ENCODE results near the gene BLOC1S2. TPM values are rescaled to one million over a fixed set of nuclear protein-coding genes. Genes with fewer than 3 reads are reported as not detected.
"Not testable (repeated sequence)": the region's sequence is repeated elsewhere in the genome, so short reads cannot be mapped to it uniquely, and the experiment has no call there.

BLOC1S2 gene
- total and polyA plus RNA-seq, 5 donors from 2014 or later = 58.4 to 104 (median 80.2) TPM

DNA sequence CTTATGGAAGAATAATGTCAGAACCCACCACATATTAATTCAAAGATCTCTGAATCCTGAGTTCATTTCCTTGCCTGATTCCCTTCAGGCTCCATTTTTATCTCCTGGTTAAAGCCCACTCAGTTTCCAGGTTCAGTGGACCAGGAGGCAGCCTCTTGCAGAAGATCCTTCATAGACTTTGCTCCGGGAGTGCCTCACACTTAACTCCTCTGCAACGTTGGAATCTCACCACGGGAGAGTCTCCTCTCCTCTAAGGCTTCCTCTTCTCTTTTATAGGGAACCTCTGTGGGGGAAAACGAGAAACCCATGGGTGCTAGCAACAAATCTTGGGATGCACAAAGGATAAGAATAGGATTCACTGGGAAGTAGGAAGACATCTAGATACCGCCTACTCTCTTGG, 1.7 kb upstream of the BLOC1S2 start:
- Histone ChIP-seq H3K4me1 (ENCODE audit: control insufficient read depth, insufficient read depth, low read length, poor library complexity, severe bottlenecking) (peaks cover 19% of the 10 kb centered on the region), H3K27ac (ENCODE audit: insufficient read depth, low read length, poor library complexity, severe bottlenecking) (no peak overlapping the region), H3K4me3 (ENCODE audit: low read depth, low read length) (no peak overlapping the region), H3K36me3 (ENCODE audit: control insufficient read depth, insufficient read depth, low read length) (peaks cover 4% of the 10 kb centered on the region), H3K9me3 (ENCODE audit: control insufficient read depth in 2 of 2, low read length in 2 of 2) (no peaks in the 10 kb centered on the region), H3K27me3 (ENCODE audit: control insufficient read depth, insufficient read depth, low read length) (no peaks in the 10 kb centered on the region)
- no peaks in the 10 kb centered on the region for H3K27me3 Mint-ChIP-seq
- peaks cover 0 to 2% (median 0%) of the 10 kb centered on the region in 7 donors for H3K9me3 Mint-ChIP-seq
- peaks cover 14 to 39% (median 18%) of the 10 kb centered on the region in 4 donors for H3K4me1 Mint-ChIP-seq
- ATAC-seq (ENCODE audit: low read depth in 2 of 2) = no peak
- no peak for DNase-seq
- peak overlapping the region in 1 of 3 donors; percentile 97 for H3K27ac Mint-ChIP-seq
- H3K36me3 Mint-ChIP-seq = peaks cover 13% of the 10 kb centered on the region
- H3K4me3 Mint-ChIP-seq = peak overlapping the region; percentile 62 to 99 (median 99)

DNA sequence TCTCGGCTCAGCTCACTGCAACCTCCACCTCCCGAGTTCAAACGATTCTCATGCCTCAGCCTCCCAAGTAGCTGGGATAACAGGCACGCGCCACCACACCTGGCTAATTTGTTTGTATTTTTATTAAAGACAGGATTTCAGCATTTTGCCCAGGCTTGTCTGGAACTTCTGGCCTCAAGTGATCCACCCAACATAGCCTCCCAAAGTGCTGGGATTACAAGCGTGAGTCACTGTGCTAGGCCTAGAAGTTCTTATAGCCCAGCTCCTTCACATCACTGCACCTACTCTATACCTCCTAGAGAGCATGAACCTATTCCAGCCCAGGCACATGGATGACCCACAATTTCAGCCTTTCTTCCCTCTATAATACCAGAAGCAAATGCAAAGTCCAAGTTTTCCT, 1.3 kb upstream of the BLOC1S2 start:
- ATAC-seq (ENCODE audit: low read depth in 2 of 2) = no peak
- H3K27ac Mint-ChIP-seq = peak overlapping the region in 1 of 3 donors; percentile 97

DNA sequence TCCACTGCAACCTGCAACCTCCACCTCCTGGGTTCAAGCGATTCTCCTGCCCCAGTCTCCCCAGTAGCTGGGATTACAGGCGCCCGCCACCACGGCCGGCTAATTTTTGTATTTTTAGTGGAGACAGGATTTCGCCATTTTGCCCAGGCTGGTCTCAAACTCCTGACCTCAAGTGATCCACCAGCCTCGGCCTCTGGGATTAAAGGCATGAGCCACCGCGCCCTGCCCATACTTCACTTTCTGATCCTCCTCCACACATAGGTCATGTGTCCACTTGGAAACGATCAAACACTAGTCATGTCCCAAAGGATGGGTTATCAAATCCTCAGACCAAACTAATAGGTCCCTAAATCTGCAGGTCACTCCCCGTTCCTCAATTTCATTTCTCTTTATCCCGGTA, 1.2 kb downstream of the BLOC1S2 start:
- not testable (repeated sequence) for H3K9me3 Mint-ChIP-seq; DNase-seq; H3K9me3 ChIP-seq (ENCODE audit: control insufficient read depth in 2 of 2, low read length in 2 of 2); ATAC-seq (ENCODE audit: low read depth in 2 of 2); H3K27me3 Mint-ChIP-seq; H3K27me3 ChIP-seq (ENCODE audit: control insufficient read depth, insufficient read depth, low read length)
- peak overlapping the region; percentile 88 for H3K27ac ChIP-seq (ENCODE audit: insufficient read depth, low read length, poor library complexity, severe bottlenecking)
- peak overlapping the region; percentile 96 to 99 (median 99) for H3K4me3 Mint-ChIP-seq
- peaks cover 17% of the 10 kb centered on the region for H3K36me3 Mint-ChIP-seq
- peaks cover 19 to 42% (median 23%) of the 10 kb centered on the region in 4 donors for H3K4me1 Mint-ChIP-seq
- peak overlapping the region; percentile 92 for H3K4me3 ChIP-seq (ENCODE audit: low read depth, low read length)
- H3K36me3 ChIP-seq (ENCODE audit: control insufficient read depth, insufficient read depth, low read length) = peaks cover 20% of the 10 kb centered on the region
- H3K4me1 ChIP-seq (ENCODE audit: control insufficient read depth, insufficient read depth, low read length, poor library complexity, severe bottlenecking) = peaks cover 25% of the 10 kb centered on the region
- peak overlapping the region; percentile 14 to 99 (median 97) for H3K27ac Mint-ChIP-seq

More for the DNA sequence above, 1.3 kb upstream of the BLOC1S2 start:
- H3K36me3 ChIP-seq (ENCODE audit: control insufficient read depth, insufficient read depth, low read length) = peaks cover 5% of the 10 kb centered on the region
- peak overlapping the region; percentile 62 to 99 (median 99) for H3K4me3 Mint-ChIP-seq
- H3K4me1 ChIP-seq (ENCODE audit: control insufficient read depth, insufficient read depth, low read length, poor library complexity, severe bottlenecking) = peaks cover 23% of the 10 kb centered on the region
- no peak overlapping the region for H3K4me3 ChIP-seq (ENCODE audit: low read depth, low read length)
- H3K27me3 ChIP-seq (ENCODE audit: control insufficient read depth, insufficient read depth, low read length) = no peaks in the 10 kb centered on the region
- peaks cover 0 to 2% (median 0%) of the 10 kb centered on the region in 7 donors for H3K9me3 Mint-ChIP-seq
- no peaks in the 10 kb centered on the region for H3K9me3 ChIP-seq (ENCODE audit: control insufficient read depth in 2 of 2, low read length in 2 of 2)
- no peaks in the 10 kb centered on the region for H3K27me3 Mint-ChIP-seq
- peaks cover 14 to 39% (median 18%) of the 10 kb centered on the region in 4 donors for H3K4me1 Mint-ChIP-seq
- H3K36me3 Mint-ChIP-seq = peaks cover 13% of the 10 kb centered on the region
- no peak overlapping the region for H3K27ac ChIP-seq (ENCODE audit: insufficient read depth, low read length, poor library complexity, severe bottlenecking)
- DNase-seq = no peak

DNA sequence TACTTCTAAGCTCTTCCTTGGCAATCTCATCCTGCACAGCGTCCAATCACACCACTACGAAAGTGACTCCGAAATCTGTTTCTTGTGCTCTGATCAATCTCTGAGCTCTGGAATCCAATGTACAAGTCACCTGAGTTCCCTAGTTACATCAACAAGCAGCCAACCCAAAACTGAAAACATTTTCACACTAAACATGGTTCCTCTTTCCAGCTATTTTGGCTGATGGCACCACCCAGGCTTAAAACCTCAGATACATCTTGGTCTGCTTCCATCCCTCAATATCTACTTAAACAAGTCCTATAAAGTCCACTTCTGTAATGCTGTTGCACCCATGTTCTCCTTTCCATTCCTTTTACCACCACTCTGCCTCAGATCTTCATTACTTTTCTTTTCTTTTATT, 3.6 kb downstream of the BLOC1S2 start:
- H3K4me1 ChIP-seq (ENCODE audit: control insufficient read depth, insufficient read depth, low read length, poor library complexity, severe bottlenecking) = peaks cover 25% of the 10 kb centered on the region

DNA sequence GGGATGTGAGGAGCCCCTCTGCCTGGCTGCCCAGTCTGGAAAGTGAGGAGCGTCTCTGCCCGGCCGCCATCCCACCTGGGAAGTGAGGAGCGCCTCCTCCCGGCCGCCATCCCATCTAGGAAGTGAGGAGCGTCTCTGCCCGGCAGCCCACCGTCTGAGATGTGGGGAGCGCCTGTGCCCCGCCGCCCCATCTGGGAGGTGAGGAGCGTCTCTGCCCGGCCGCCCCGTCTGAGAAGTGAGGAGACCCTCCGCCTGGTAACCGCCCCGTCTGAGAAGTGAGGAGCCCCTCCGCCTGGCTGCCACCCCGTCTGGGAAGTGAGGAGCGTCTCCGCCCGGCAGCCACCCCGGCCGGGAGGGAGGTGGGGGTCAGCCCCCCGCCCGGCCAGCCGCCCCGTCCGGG, 9.5 kb downstream of the BLOC1S2 start:
- H3K27ac Mint-ChIP-seq; H3K9me3 Mint-ChIP-seq; H3K4me1 ChIP-seq (ENCODE audit: control insufficient read depth, insufficient read depth, low read length, poor library complexity, severe bottlenecking); ATAC-seq (ENCODE audit: low read depth in 2 of 2); H3K4me3 ChIP-seq (ENCODE audit: low read depth, low read length); DNase-seq; H3K27me3 Mint-ChIP-seq; H3K27ac ChIP-seq (ENCODE audit: insufficient read depth, low read length, poor library complexity, severe bottlenecking); H3K9me3 ChIP-seq (ENCODE audit: control insufficient read depth in 2 of 2, low read length in 2 of 2); H3K27me3 ChIP-seq (ENCODE audit: control insufficient read depth, insufficient read depth, low read length); H3K4me1 Mint-ChIP-seq; H3K4me3 Mint-ChIP-seq: not testable (repeated sequence)
- H3K36me3 ChIP-seq (ENCODE audit: control insufficient read depth, insufficient read depth, low read length) = peaks cover 39% of the 10 kb centered on the region
- peaks cover 21% of the 10 kb centered on the region for H3K36me3 Mint-ChIP-seq

More for the DNA sequence above, 3.6 kb downstream of the BLOC1S2 start:
- Mint-ChIP-seq H3K27ac (no peak overlapping the region), H3K27me3 (no peaks in the 10 kb centered on the region), H3K9me3 (peaks cover 0 to 2% (median 0%) of the 10 kb centered on the region in 7 donors), H3K4me3 (no peak overlapping the region), H3K4me1 (peaks cover 19 to 42% (median 23%) of the 10 kb centered on the region in 4 donors), H3K36me3 (peaks cover 24% of the 10 kb centered on the region)
- no peak for ATAC-seq (ENCODE audit: low read depth in 2 of 2)
- H3K4me3 ChIP-seq (ENCODE audit: low read depth, low read length) = no peak overlapping the region
- no peaks in the 10 kb centered on the region for H3K27me3 ChIP-seq (ENCODE audit: control insufficient read depth, insufficient read depth, low read length)
- DNase-seq = no peak
- peaks cover 37% of the 10 kb centered on the region for H3K36me3 ChIP-seq (ENCODE audit: control insufficient read depth, insufficient read depth, low read length)
- H3K27ac ChIP-seq (ENCODE audit: insufficient read depth, low read length, poor library complexity, severe bottlenecking) = no peak overlapping the region
- H3K9me3 ChIP-seq (ENCODE audit: control insufficient read depth in 2 of 2, low read length in 2 of 2) = no peaks in the 10 kb centered on the region

DNA sequence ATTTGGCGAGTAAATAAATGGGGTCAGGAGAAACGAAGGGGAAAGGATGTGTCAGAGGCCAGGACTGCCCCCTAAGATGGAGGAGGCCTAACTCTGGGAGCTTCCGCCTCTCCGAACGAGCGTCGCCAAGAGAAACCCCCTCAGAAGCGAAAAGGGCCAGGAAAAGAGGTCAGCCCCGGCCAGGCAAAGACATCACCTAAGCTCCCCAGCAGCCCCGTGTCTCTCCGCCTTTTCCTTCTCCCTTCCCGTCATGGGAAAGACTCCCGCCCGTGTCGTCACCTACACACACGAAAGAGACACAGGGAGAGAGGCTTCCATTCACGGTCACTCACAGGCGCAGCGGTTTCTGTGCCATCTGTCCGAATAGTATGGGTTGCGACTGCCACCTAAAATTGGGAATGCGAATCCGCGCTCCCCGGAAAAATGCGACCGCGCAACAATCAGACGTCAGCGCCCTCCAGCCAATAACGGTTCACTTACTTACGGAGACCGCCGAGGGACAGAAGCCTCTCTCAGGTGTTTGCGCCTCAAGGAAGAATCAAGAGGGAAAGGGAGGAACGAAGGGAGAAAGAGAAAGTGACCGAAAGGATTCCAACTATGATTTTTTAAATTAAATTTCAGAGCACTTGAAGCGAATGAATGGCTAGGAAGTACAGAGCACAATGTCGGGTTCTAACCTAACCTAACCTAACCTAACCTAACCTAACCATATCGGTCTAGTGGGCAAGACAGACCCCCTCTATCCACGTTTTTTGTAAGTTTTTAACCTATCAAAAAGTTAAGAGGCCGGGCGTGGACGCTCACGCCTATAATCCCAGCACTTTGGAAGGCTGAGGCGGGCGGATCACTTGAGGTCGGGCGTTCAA, 19.0 kb downstream of the BLOC1S2 start, which contains the start of gene CWF19L1:
CWF19L1 (minus strand) TSS at position 400 of the 866 bp plus-strand sequence; CDS start at position 355, 45 bp downstream.
- peak within 1 kb of the TSS; percentile 94 to 100 (median 97) for H3K27ac Mint-ChIP-seq
- peak; percentile 80 to 84 for ATAC-seq (ENCODE audit: low read depth in 2 of 2)
- H3K4me1 Mint-ChIP-seq = peaks cover 23 to 46% (median 27%) of the 10 kb centered on the region in 4 donors
- H3K27me3 Mint-ChIP-seq = no peaks in the 10 kb centered on the region
- Histone ChIP-seq H3K36me3 (ENCODE audit: control insufficient read depth, insufficient read depth, low read length) (no peaks in the 10 kb centered on the region), H3K9me3 (ENCODE audit: control insufficient read depth in 2 of 2, low read length in 2 of 2) (no peaks in the 10 kb centered on the region), H3K4me3 (ENCODE audit: low read depth, low read length) (peak within 1 kb of the TSS; percentile 98), H3K4me1 (ENCODE audit: control insufficient read depth, insufficient read depth, low read length, poor library complexity, severe bottlenecking) (peaks cover 29% of the 10 kb centered on the region), H3K27ac (ENCODE audit: insufficient read depth, low read length, poor library complexity, severe bottlenecking) (peak within 1 kb of the TSS; percentile 84), H3K27me3 (ENCODE audit: control insufficient read depth, insufficient read depth, low read length) (no peaks in the 10 kb centered on the region)
- H3K36me3 Mint-ChIP-seq = peaks cover 3% of the 10 kb centered on the region
- DNase-seq = peak; percentile 64 to 86 (median 67)
- H3K4me3 Mint-ChIP-seq = peak within 1 kb of the TSS; percentile 95 to 100 (median 98)
- H3K9me3 Mint-ChIP-seq = no peaks in the 10 kb centered on the region

GRCh38 chr10:100265821-100266485, 20.5 kb downstream of the BLOC1S2 start:
- no peak for ATAC-seq (ENCODE audit: low read depth in 2 of 2)
- DNase-seq = no peak
- H3K36me3 Mint-ChIP-seq = peaks cover 7% of the 10 kb centered on the region
- peaks cover 6% of the 10 kb centered on the region for H3K36me3 ChIP-seq (ENCODE audit: control insufficient read depth, insufficient read depth, low read length)
- peaks cover 33% of the 10 kb centered on the region for H3K4me1 ChIP-seq (ENCODE audit: control insufficient read depth, insufficient read depth, low read length, poor library complexity, severe bottlenecking)
- peak overlapping the region; percentile 95 to 100 (median 98) for H3K4me3 Mint-ChIP-seq
- no peaks in the 10 kb centered on the region for H3K9me3 Mint-ChIP-seq
- no peaks in the 10 kb centered on the region for H3K27me3 Mint-ChIP-seq
- no peak overlapping the region for H3K27ac ChIP-seq (ENCODE audit: insufficient read depth, low read length, poor library complexity, severe bottlenecking)
- peak overlapping the region; percentile 54 for H3K4me3 ChIP-seq (ENCODE audit: low read depth, low read length)
- H3K27ac Mint-ChIP-seq = peak overlapping the region; percentile 17 to 94 (median 85)
- no peaks in the 10 kb centered on the region for H3K9me3 ChIP-seq (ENCODE audit: control insufficient read depth in 2 of 2, low read length in 2 of 2)
- no peaks in the 10 kb centered on the region for H3K27me3 ChIP-seq (ENCODE audit: control insufficient read depth, insufficient read depth, low read length)
- H3K4me1 Mint-ChIP-seq = peaks cover 29 to 61% (median 35%) of the 10 kb centered on the region in 4 donors
